OCI-LY7 (cell line): ENCODE data around the gene LIN37.

ENCODE experiments used
- CTCF ChIP-seq: fragments of 200-600 bp; sonication (generic); conservative IDR thresholded peaks from 2 replicates; pipeline ENCODE4 v1.5.1; 2014; ENCODE audit warnings: mild to moderate bottlenecking, antibody characterized with exemption, low read length, moderate library complexity, mixed read lengths
- EZH2phosphoT487 ChIP-seq: fragments of 200-600 bp; sonication (generic); IDR thresholded peaks from 2 replicates; pipeline ENCODE4 v1.6.1; 2018; ENCODE audit warnings: low read depth, borderline replicate concordance, mild to moderate bottlenecking, mixed run types, antibody characterized with exemption, low read length, moderate library complexity, mixed read lengths

DNA sequence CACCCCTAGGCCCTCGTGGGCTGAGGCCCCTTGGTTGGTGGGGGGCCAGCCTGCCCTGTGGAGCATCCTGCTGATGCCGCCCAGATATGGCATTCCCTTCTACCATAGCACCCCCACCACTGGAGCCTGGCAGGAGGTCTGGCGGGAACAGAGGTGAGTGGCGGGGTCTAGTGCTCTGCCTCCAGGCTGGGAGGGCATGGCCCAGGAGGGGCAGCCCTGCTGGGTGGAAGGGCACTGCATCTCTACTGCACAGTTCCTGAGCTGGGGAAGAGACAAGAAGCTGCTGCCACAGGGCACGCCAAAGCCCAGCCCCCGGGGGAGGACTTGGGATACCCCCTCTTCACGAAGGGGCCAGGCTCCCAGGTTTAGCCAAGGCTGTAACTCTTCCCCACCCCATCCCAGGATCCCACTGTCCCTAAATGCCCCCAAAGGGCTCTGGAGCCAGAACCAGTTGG lies 33.0 kb upstream of the LIN37 start:
- TF ChIP-seq CTCF (no peak), EZH2phosphoT487 (no peak)
